Stimulated activated CD4-positive, alpha-beta T cell treated with anti-CD3 and anti-CD28 coated beads, Interleukin-12 subunit alpha, Interleukin-12 subunit beta, amount 100 ng/mL, for 4 hours (primary cell): ENCODE measurements around the gene PCDHGC3.
A peak's percentile ranks its signal among the peaks of the same experiment; 100 is the strongest.

Experiments
- DNase-seq: peaks from one replicate; pipeline ENCODE4 v3.0.0-alpha.2; 2020

Gene PCDHGC3

GRCh38 chr5:141508798-141509611 lies 33.2 kb downstream of the PCDHGC3 start:
- DNase-seq, result no peak

GRCh38 chr5:141510160-141510559 lies 34.4 kb downstream of the PCDHGC3 start:
- no peak for DNase-seq

GRCh38 chr5:141510850-141511601 lies 35.3 kb downstream of the PCDHGC3 start:
- DNase-seq, result no peak

GRCh38 chr5:141511771-141512325 lies 36.1 kb downstream of the PCDHGC3 start:
- no peak for DNase-seq

GRCh38 chr5:141512390-141512910 lies 36.7 kb downstream of the PCDHGC3 start:
- peak; percentile 85 for DNase-seq

GRCh38 chr5:141512911-141513626 lies 37.3 kb downstream of the PCDHGC3 start:
- DNase-seq, result peak; percentile 25

GRCh38 chr5:141513627-141514329 lies 38.0 kb downstream of the PCDHGC3 start:
- peak; percentile 71 for DNase-seq

GRCh38 chr5:141514330-141515133 lies 38.8 kb downstream of the PCDHGC3 start:
- DNase-seq, result no peak

- DNase-seq, result no peak
Observed at GRCh38 chr5:141515141-141515540, 39.4 kb downstream of the PCDHGC3 start.

GRCh38 chr5:141515946-141516671 lies 40.3 kb downstream of the PCDHGC3 start:
- no peak for DNase-seq

GRCh38 chr5:141516672-141517025 lies 40.9 kb downstream of the PCDHGC3 start:
- no peak for DNase-seq

- DNase-seq, result no peak
Observed at GRCh38 chr5:141517312-141517711, 41.5 kb downstream of the PCDHGC3 start.

GRCh38 chr5:141517880-141518617 lies 42.3 kb downstream of the PCDHGC3 start:
- DNase-seq, result no peak

- no peak for DNase-seq
Observed at GRCh38 chr5:141518618-141519015, 42.9 kb downstream of the PCDHGC3 start.

- no peak for DNase-seq
Observed at GRCh38 chr5:141519605-141520565, 44.1 kb downstream of the PCDHGC3 start.

- no peak for DNase-seq
Observed at GRCh38 chr5:141521244-141521781, 45.5 kb downstream of the PCDHGC3 start.

- DNase-seq, result no peak
Observed at GRCh38 chr5:141522301-141522700, 46.5 kb downstream of the PCDHGC3 start.

GRCh38 chr5:141523991-141524390 lies 48.2 kb downstream of the PCDHGC3 start:
- DNase-seq, result no peak
